ENCODE measurements around the gene EIF1.
A peak's percentile ranks its signal among the peaks of the same experiment; 100 is the strongest.

The EIF1 gene

GRCh38 chr17:41738077-41738800, 49.6 kb downstream of the EIF1 start:
- DNase-seq, result peak; percentile 45 to 85

- no peak for DNase-seq
Observed at GRCh38 chr17:41738801-41739112, 50.1 kb downstream of the EIF1 start.

- no peak for DNase-seq
Observed at GRCh38 chr17:41739661-41740352, 51.1 kb downstream of the EIF1 start.

GRCh38 chr17:41740506-41740905, 51.8 kb downstream of the EIF1 start:
- DNase-seq, result no peak

- DNase-seq, result no peak
Observed at GRCh38 chr17:41741709-41742108, 53.0 kb downstream of the EIF1 start.
